ENCODE data around the gene RPL18.
"Not testable (repeated sequence)": the region's sequence is repeated elsewhere in the genome, so short reads cannot be mapped to it uniquely, and the experiment has no call there.

The RPL18 gene

DNA sequence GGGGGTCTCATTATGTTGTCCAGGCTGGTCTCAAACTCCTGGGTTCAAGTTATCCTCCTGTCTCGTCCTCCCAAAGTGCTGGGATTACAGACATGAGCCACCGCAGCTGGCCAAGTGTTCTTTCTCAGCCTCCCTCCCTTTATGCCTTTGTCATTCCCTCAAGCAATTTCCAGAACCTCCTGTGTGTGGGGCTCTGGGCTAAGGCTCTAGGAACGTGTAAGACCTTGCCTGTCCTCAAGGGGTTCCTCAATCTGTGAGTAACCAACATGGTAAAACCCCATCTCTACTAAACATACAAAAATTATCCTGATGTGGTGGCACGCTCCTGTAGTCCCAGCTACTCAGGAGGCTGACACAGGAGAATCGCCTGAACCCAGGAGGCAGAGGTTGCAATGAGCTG is 28.0 kb downstream of the RPL18 start:
- peak; percentile 52 for DNase-seq (ENCODE audit: low read depth)
- TF ChIP-seq, protein P1, sequence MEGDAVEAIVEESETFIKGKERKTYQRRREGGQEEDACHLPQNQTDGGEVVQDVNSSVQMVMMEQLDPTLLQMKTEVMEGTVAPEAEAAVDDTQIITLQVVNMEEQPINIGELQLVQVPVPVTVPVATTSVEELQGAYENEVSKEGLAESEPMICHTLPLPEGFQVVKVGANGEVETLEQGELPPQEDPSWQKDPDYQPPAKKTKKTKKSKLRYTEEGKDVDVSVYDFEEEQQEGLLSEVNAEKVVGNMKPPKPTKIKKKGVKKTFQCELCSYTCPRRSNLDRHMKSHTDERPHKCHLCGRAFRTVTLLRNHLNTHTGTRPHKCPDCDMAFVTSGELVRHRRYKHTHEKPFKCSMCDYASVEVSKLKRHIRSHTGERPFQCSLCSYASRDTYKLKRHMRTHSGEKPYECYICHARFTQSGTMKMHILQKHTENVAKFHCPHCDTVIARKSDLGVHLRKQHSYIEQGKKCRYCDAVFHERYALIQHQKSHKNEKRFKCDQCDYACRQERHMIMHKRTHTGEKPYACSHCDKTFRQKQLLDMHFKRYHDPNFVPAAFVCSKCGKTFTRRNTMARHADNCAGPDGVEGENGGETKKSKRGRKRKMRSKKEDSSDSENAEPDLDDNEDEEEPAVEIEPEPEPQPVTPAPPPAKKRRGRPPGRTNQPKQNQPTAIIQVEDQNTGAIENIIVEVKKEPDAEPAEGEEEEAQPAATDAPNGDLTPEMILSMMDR (conservative IDR thresholded peaks at IDR 0.05; ENCODE audit: low read depth, low read length), result peak; percentile 38
- no peak overlapping the region for H3K4me3 ChIP-seq (ENCODE audit: low read depth, low read length)

DNA sequence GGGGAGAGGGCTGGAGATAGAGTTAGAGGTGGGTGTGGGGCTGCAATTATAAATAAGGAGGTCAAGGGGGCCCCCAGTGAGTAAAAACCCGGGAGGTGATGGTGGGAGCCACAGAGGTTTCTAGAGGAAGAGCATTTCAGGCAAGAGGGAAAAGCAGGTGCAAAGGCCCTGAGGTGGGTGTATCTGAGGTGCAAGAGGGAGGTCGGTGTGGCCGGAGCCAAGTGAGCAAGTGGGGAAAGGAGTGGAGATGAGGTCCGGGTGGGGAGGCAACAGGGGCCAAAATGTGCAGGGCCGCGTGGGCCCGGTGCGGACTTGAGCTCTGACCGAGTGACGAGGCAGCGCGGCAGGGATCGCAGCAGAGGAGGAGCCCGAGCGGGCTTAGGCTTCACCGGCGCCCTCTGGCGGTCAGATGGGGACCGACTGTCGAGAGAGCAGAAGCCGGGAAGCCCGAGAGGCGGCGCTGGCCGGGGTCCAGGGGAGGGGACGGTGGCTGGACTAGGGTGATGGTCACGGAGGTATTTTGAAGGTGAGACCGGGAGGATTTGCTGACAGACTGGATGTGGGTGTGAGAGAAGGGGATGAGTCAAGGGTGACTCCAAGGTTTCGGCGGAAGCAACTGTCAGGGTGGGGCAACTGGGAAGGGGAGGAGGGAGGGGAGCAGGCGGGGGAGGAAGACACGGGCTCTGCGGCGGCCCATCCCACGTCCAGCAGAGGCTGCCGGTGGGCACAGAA is 30.1 kb downstream of the RPL18 start:
- peak; percentile 87 for DNase-seq (ENCODE audit: low read depth)
- H3K4me3 ChIP-seq (ENCODE audit: low read depth, low read length), result peak overlapping the region; percentile 46
- TF ChIP-seq, protein P1 (conservative IDR thresholded peaks at IDR 0.05; ENCODE audit: low read depth, low read length), result peak; percentile 93

DNA sequence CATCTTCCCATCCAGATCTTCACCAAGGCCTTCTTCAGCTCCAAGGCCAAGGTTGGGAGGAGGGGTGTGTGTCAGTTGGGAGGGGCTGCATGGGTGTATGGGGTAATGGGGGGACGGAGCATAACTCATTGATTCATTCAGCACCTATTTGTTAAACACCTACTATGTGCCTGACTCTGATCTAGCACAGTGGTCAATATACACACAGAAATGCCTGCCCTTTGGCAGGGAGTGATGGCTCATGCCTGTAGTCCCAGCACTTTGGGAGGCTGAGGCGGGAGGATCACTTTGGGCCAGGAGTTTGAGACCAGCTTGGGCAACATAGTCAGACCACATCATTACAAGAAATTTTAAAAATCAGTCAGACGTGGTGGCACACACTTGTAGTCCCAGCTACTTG is 31.6 kb downstream of the RPL18 start:
- DNase-seq (ENCODE audit: low read depth), result no peak
- H3K4me3 ChIP-seq (ENCODE audit: low read depth, low read length), result no peak overlapping the region
- TF ChIP-seq, protein P1 (conservative IDR thresholded peaks at IDR 0.05; ENCODE audit: low read depth, low read length), result no peak

DNA sequence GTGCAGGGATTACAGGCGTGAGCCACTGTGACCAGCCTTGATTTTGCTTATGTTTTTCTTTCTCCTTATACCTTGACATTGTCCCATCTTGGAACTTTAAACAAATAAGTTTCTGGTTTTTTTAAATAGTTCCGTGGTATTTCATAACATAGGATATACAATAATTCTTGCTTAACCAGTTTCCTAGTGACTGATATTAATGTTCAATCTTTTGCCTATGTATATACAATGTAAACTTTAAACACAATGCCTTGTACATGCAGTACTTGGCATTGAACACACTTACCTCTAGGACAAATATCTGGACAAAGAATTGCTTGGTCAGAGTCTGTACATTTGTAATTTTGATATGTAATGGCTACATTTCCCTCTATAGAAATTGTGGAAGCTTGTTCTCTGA is 36.8 kb downstream of the RPL18 start:
- no peak for DNase-seq (ENCODE audit: low read depth)
- TF ChIP-seq, protein P1 (conservative IDR thresholded peaks at IDR 0.05; ENCODE audit: low read depth, low read length), result no peak
- no peak overlapping the region for H3K4me3 ChIP-seq (ENCODE audit: low read depth, low read length)

DNA sequence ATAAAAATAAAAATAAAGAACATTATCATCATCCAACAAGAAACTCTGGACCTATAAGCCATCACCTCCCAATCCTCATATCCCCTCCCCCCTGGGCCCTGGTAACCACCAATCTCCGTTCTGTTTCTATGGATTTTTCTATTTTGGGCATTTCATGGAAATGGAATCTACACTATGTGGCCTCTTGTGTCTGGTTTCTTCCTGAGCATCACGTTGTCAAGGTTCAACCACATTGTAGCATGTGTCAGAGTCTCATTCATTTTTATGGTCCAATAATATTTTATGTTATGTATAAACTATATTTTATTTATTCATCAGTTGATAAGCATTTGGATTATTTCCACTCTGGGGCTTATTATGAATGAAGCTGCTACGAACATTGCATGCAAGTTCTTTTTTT is 40.1 kb downstream of the RPL18 start:
- DNase-seq (ENCODE audit: low read depth), result peak; percentile 41
- H3K4me3 ChIP-seq (ENCODE audit: low read depth, low read length), result no peak overlapping the region
- TF ChIP-seq, protein P1 (conservative IDR thresholded peaks at IDR 0.05; ENCODE audit: low read depth, low read length), result no peak

DNA sequence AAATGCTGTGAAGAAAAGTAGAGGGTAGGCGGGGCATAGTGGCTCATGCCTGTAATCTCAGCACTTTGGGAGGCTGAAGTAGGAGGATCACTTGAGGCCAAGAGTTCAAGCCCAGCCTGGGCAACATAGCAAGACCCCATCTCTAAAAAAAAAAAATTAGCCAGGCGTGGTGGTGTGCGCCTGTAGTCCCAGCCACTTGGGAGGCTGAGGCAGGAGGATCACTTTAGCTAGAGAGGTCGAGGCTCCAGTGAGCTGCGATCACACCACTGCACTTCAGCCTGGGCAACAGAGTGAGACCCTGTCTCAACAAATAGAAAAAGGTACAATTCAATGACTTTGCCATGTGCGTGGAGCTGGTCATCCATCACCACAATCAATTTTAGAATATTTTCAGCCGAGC is 41.1 kb downstream of the RPL18 start:
- not testable (repeated sequence) for DNase-seq (ENCODE audit: low read depth); H3K4me3 ChIP-seq (ENCODE audit: low read depth, low read length)

DNA sequence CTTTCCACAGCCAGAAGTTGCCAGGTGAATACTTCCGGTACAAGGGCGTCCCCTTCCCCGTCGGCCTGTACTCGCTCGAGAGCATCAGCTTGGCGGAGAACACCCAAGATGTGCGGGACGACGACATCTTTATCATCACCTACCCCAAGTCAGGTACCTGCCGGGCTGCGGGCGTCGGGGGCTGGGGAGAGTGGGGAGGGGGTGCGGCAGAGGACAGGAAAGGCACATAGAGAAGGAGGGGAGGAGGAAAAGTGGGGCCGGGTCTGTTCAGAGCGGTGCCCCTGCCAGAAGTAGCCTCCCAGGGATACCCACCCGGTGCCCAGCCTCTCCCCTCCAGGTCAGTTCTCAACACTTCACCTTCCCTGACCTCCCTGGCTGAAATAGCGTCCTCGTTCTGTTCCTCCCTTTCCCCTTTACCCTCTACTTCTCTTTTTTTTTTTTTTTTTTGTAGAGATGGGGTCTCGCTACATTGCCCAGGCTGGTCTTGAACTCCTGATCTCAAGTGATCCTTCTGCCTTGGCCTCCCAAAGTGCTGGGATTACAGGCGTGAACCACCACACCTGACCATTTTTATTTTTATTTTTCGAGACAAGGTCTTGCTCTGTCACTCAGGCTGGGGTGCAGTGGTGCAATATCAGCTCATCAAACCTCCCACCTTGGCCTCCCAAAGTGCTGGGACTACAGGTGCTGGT is 42.9 kb downstream of the RPL18 start:
- H3K4me3 ChIP-seq (ENCODE audit: low read depth, low read length), result no peak overlapping the region
- DNase-seq (ENCODE audit: low read depth), result no peak
- TF ChIP-seq, protein P1 (conservative IDR thresholded peaks at IDR 0.05; ENCODE audit: low read depth, low read length), result no peak
